ENCODE measurements around the gene SYNDIG1. TPM values are rescaled to one million over a fixed set of nuclear protein-coding genes. Genes with fewer than 3 reads are reported as not detected.

The SYNDIG1 gene
- polyA plus RNA-seq, 1 of the 3 experiments (the other 2 are of a cell fraction): not detected

DNA sequence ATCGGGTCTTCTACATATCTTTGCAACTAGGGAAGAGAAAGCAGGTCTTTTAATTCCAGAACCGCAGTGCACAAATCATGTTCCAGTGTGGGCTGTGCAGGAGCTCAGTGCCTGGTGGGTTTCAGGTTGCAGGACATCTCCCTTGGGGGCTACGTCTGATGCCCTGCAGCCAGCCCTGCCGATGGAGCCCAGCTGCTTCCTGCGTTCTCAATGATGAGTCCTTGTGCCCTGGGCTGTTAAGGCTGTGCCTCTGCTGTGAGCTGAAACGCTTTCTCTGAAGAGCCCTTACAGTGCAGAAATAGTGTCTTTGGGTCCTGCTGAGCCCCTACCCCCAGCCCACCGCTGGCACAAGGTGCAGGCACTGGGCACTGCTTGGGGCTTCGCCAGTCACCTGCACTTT, 192.9 kb downstream of the SYNDIG1 start:
- H3K4me2 ChIP-seq: no peak overlapping the region
- no peak overlapping the region for H3K9ac ChIP-seq
- H3K9me3 ChIP-seq: no peaks in the 10 kb centered on the region
- no peak for DNase-seq
- no peaks in the 10 kb centered on the region for H3K36me3 ChIP-seq (replicated peaks in 1 of 2; ENCODE audit: control insufficient read depth in 1 of 2, insufficient read depth in 2 of 2, low read length in 1 of 2)
- H3K4me1 ChIP-seq (ENCODE audit: control insufficient read depth in 1 of 2, insufficient read depth in 2 of 2, low read depth in 1 of 2, low read length in 1 of 2): peaks cover 0 to 14% of the 10 kb centered on the region in 2 experiments; a peak in 1 of 4 replicates
- H4K20me1 ChIP-seq (ENCODE audit: insufficient read depth): no peaks in the 10 kb centered on the region
- ChIA-PET POLR2A (no interaction called here), CTCF (interaction anchor here (1.2 kb wide), 1 partner anchor 11 kb away, joined by 4 read pairs; no protein-coding TSS in a partner anchor)
- H3K79me2 ChIP-seq (ENCODE audit: insufficient read depth): no peaks in the 10 kb centered on the region
- H3K27ac ChIP-seq (ENCODE audit: low read depth in 2 of 2, low read length in 1 of 2): no peak overlapping the region
- 35% methylated on average over 6 of the region's 8 CpGs for WGBS (ENCODE audit: low lambda C conversion rate)
- no peak overlapping the region for H2AFZ ChIP-seq (ENCODE audit: low read depth)
- no peaks in the 10 kb centered on the region for H3F3A ChIP-seq (replicated peaks; ENCODE audit: insufficient read depth)
- H3K9me2 ChIP-seq: no peaks in the 10 kb centered on the region
- TF ChIP-seq EP300 (IDR thresholded peaks at IDR 0.05; ENCODE audit: borderline replicate concordance in 1 of 2, low read depth in 1 of 2, low read length in 1 of 2) (no peak), RXRA (IDR thresholded peaks at IDR 0.05; ENCODE audit: borderline replicate concordance, low read depth) (no peak), GATA2 (CRISPR knock-in tag; IDR thresholded peaks at IDR 0.05) (no peak)
- TF ChIP-seq, protein P1, sequence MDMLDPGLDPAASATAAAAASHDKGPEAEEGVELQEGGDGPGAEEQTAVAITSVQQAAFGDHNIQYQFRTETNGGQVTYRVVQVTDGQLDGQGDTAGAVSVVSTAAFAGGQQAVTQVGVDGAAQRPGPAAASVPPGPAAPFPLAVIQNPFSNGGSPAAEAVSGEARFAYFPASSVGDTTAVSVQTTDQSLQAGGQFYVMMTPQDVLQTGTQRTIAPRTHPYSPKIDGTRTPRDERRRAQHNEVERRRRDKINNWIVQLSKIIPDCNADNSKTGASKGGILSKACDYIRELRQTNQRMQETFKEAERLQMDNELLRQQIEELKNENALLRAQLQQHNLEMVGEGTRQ (IDR thresholded peaks at IDR 0.05; ENCODE audit: borderline replicate concordance, low read depth, low read length): no peak
- H3K27me3 ChIP-seq (ENCODE audit: insufficient read depth): no peaks in the 10 kb centered on the region; the same call in 1 of the 2 replicates
- H3K4me3 ChIP-seq (ENCODE audit: low read depth in 2 of 2, low read length in 1 of 2): no peak overlapping the region

DNA sequence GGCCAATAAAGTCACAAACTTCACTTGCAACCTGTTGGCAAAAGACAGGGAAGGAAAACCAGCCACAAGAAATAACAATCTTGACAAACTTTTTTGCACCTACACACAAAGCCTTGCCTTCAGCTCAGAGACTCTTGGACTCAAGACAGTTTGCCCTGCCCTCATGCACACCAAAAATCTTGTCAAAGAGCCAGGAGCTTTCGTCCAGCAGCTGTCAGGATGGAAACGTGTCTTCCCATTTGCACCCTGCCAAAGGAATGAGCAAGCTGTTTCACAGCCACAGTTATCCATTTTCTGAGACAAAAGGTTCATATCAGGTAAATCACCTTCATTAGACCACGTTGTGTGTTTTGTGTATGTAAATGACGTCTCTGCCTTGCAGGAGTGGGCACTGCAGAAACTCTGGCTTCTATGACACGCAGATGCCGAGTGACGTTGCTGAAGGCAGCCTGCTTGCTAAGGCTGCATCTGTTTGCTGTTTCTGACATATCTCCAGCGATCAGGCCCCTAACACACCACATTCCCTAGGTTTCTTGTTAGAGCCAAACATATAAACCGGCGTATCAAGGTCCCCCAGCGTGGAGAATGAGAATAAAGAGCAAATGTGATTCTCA, 193.4 kb downstream of the SYNDIG1 start:
- TF ChIP-seq, protein P1 (IDR thresholded peaks at IDR 0.05; ENCODE audit: borderline replicate concordance, low read depth, low read length): no peak
- no peak for TF ChIP-seq SIN3A (IDR thresholded peaks at IDR 0.05; ENCODE audit: borderline replicate concordance, low read depth, low read length)
- peak; percentile 24; the same call in 1 of the 2 replicates for TF ChIP-seq GATA2 (CRISPR knock-in tag; IDR thresholded peaks at IDR 0.05)
- no peak for TF ChIP-seq JUND (IDR thresholded peaks at IDR 0.05)
- no peaks in the 10 kb centered on the region for H4K20me1 ChIP-seq (ENCODE audit: insufficient read depth)
- H3K4me3 ChIP-seq (ENCODE audit: low read depth in 2 of 2, low read length in 1 of 2): no peak overlapping the region
- no peaks in the 10 kb centered on the region for H3K9me2 ChIP-seq
- no peaks in the 10 kb centered on the region for H3K9me3 ChIP-seq
- WGBS (ENCODE audit: low lambda C conversion rate): 23% methylated on average over 11 of the region's 11 CpGs
- no peaks in the 10 kb centered on the region for H3K79me2 ChIP-seq (ENCODE audit: insufficient read depth)
- CTCF ChIA-PET: interaction anchor here (1.2 kb wide), 1 partner anchor 11 kb away, joined by 4 read pairs; no protein-coding TSS in a partner anchor
- no peaks in the 10 kb centered on the region; the same call in 1 of the 2 replicates for H3K27me3 ChIP-seq (ENCODE audit: insufficient read depth)
- no peaks in the 10 kb centered on the region for H3F3A ChIP-seq (replicated peaks; ENCODE audit: insufficient read depth)
- POLR2A ChIA-PET: no interaction called here
- H3K27ac ChIP-seq (ENCODE audit: low read depth in 2 of 2, low read length in 1 of 2): no peak overlapping the region
- H3K4me2 ChIP-seq: no peak overlapping the region
- peaks cover 0 to 14% of the 10 kb centered on the region in 2 experiments; a peak in 1 of 4 replicates for H3K4me1 ChIP-seq (ENCODE audit: control insufficient read depth in 1 of 2, insufficient read depth in 2 of 2, low read depth in 1 of 2, low read length in 1 of 2)
- peak; percentile 71 for DNase-seq
- no peak overlapping the region for H2AFZ ChIP-seq (ENCODE audit: low read depth)
- no peaks in the 10 kb centered on the region for H3K36me3 ChIP-seq (replicated peaks in 1 of 2; ENCODE audit: control insufficient read depth in 1 of 2, insufficient read depth in 2 of 2, low read length in 1 of 2)
- H3K9ac ChIP-seq: no peak overlapping the region

DNA sequence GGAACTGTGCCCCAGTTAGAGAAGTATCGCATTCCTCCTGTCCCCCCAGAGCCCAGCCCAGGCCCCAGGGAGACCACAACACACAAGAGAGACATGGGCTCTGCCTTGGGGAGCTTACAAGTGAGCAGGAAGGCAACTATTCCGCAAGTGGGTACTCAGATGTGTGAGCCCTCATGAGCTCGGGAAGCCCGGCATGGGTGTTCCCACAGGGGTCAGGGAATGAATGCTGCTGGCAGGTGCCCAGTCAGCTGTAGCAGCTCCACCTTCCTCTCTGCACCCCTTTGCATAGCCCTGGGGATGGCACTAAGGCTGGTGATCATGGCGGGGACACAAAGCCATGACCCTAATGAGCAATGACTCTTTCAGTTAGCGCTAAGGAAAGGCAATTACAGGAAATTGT, 194.1 kb downstream of the SYNDIG1 start:
- H3K9me3 ChIP-seq: no peaks in the 10 kb centered on the region
- CTCF ChIA-PET: no interaction called here
- no peaks in the 10 kb centered on the region for H3K36me3 ChIP-seq (replicated peaks in 1 of 2; ENCODE audit: control insufficient read depth in 1 of 2, insufficient read depth in 2 of 2, low read length in 1 of 2)
- no peaks in the 10 kb centered on the region for H3F3A ChIP-seq (replicated peaks; ENCODE audit: insufficient read depth)
- H3K27ac ChIP-seq (ENCODE audit: low read depth in 2 of 2, low read length in 1 of 2): no peak overlapping the region
- H3K4me3 ChIP-seq (ENCODE audit: low read depth in 2 of 2, low read length in 1 of 2): no peak overlapping the region
- TF ChIP-seq FOXJ3 (CRISPR knock-in tag; IDR thresholded peaks at IDR 0.05) (no peak), RAD21 (IDR thresholded peaks at IDR 0.05; ENCODE audit: low read length) (no peak)
- no peaks in the 10 kb centered on the region for H4K20me1 ChIP-seq (ENCODE audit: insufficient read depth)
- no peaks in the 10 kb centered on the region for H3K79me2 ChIP-seq (ENCODE audit: insufficient read depth)
- H3K4me1 ChIP-seq (ENCODE audit: control insufficient read depth in 1 of 2, insufficient read depth in 2 of 2, low read depth in 1 of 2, low read length in 1 of 2): peaks cover 0 to 14% of the 10 kb centered on the region in 2 experiments; a peak in 1 of 4 replicates
- H3K27me3 ChIP-seq (ENCODE audit: insufficient read depth): no peaks in the 10 kb centered on the region; the same call in 1 of the 2 replicates
- H3K9me2 ChIP-seq: no peaks in the 10 kb centered on the region
- H3K9ac ChIP-seq: no peak overlapping the region
- POLR2A ChIA-PET: no interaction called here
- no peak for DNase-seq
- WGBS (ENCODE audit: low lambda C conversion rate): 84% methylated on average over 5 of the region's 6 CpGs
- no peak overlapping the region for H3K4me2 ChIP-seq
- H2AFZ ChIP-seq (ENCODE audit: low read depth): no peak overlapping the region

All from SK-N-SH (cell line).